Right lobe of liver (tissue), 4 donors: ENCODE results near the gene NCOA3.

Source experiments
- CTCF ChIP-seq, 4 donors: fragments of 200-600 bp in 3 of 4; fragments of 450-650 bp in 1 of 4; IDR thresholded peaks; one replicate each; pipeline versions ENCODE4 v1.5.1 to v1.8.0; 2016 to 2022; ENCODE audit warnings: antibody characterized with exemption in 4 of 4, mild to moderate bottlenecking in 2 of 4
- POLR2A ChIP-seq: fragments of 450-650 bp; IDR thresholded peaks from one replicate; pipeline ENCODE4 v1.6.1; 2017; ENCODE audit warnings: antibody characterized with exemption, mild to moderate bottlenecking
- donor health status: DM: no; HTN: no; CAD: no.
- donor health status: DM: no; HTN: no; CAD: no.
- donor health status: DM: no; HTN: yes; CAD: no.

DNA sequence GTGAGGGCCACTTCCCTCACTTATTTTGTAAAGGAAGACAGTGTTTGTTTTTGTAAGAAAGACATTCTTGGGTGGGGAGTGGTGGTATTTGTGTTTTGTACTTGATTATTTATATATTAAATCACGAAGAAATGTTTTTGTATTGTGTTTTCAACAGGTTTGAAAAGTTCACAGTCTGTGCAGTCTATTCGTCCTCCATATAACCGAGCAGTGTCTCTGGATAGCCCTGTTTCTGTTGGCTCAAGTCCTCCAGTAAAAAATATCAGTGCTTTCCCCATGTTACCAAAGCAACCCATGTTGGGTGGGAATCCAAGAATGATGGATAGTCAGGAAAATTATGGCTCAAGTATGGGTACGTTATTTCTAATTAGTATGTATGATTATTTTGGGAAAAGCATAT lies 137.2 kb downstream of the NCOA3 start:
- TF ChIP-seq CTCF (IDR thresholded peaks at IDR 0.05) (no peak), POLR2A (no peak)
